ENCODE data around the gene ANXA6.
A peak's percentile ranks its signal among the peaks of the same experiment; 100 is the strongest.

Gene ANXA6

DNA sequence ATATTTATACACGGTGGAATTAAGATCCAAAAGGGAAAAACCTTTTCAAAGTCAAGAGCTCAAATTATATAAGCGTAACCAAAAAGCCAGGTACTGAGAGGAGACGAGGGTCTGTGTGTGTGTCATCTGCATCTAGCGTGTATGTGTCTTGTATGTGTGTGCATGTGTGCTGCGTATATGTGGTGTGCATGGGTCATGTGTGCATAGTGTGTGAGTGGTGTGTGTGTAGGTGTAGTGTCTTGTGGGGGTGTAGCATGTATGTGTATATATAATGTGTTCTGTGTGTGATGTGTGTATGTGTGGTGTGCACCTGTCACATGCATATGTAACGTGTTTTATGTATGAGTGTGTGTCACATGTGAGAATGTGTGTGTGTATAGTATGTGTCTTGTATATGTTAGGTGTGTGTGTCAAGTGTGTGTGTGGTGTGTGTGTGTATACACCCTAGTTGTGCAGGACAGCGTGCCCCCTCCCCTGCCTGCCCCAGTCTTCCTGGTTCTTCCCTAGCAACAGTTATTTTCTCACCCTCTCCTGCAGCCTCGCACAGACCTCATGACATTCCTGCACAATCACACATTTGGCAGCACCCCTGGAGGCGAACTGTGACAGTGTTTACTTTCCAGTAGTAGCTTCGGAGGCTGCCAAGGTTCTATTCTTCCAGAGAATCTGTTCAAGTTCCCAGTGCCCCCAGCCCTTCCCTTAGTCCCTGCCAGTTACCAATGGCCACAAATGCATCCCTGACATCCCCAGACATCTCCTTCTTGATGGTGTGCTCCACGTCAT is 49.6 kb downstream of the ANXA6 start:
- TF ChIP-seq, protein P1, sequence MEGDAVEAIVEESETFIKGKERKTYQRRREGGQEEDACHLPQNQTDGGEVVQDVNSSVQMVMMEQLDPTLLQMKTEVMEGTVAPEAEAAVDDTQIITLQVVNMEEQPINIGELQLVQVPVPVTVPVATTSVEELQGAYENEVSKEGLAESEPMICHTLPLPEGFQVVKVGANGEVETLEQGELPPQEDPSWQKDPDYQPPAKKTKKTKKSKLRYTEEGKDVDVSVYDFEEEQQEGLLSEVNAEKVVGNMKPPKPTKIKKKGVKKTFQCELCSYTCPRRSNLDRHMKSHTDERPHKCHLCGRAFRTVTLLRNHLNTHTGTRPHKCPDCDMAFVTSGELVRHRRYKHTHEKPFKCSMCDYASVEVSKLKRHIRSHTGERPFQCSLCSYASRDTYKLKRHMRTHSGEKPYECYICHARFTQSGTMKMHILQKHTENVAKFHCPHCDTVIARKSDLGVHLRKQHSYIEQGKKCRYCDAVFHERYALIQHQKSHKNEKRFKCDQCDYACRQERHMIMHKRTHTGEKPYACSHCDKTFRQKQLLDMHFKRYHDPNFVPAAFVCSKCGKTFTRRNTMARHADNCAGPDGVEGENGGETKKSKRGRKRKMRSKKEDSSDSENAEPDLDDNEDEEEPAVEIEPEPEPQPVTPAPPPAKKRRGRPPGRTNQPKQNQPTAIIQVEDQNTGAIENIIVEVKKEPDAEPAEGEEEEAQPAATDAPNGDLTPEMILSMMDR (IDR thresholded peaks at IDR 0.05): no peak
- Mint-ChIP-seq H3K27ac (peak overlapping the region; percentile 1), H3K36me3 (ENCODE audit: low read depth) (peaks cover 40% of the 10 kb centered on the region), H3K27me3 (ENCODE audit: low read depth, poor library complexity) (no peaks in the 10 kb centered on the region), H3K9me3 (no peaks in the 10 kb centered on the region), H3K4me1 (no peaks in the 10 kb centered on the region), H3K4me3 (no peak overlapping the region)
- no peak for DNase-seq

DNA sequence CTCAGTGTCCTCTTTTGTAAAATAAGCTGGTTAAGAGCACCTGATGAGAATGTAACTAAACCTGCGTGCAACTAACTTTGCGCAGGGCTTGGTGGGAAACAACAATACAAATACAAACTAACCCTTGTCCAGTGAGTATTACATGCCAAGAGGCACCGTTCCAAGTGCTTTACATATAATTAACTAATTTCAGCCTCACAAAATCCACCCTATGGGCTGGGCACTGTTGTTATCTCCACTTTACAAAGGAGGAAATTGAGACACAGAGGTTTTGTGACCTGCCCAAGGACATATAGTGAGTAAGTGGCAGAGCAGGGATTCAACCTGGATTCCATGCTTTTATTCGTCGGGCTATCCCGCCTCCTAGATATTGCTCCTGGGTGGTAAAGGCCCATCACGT is 50.5 kb downstream of the ANXA6 start:
- Mint-ChIP-seq H3K36me3 (ENCODE audit: low read depth) (peaks cover 37% of the 10 kb centered on the region), H3K4me3 (no peak overlapping the region), H3K27me3 (ENCODE audit: low read depth, poor library complexity) (no peaks in the 10 kb centered on the region), H3K4me1 (peaks cover 1% of the 10 kb centered on the region), H3K27ac (no peak overlapping the region), H3K9me3 (no peaks in the 10 kb centered on the region)
- no peak for DNase-seq
- TF ChIP-seq, protein P1 (IDR thresholded peaks at IDR 0.05): no peak

DNA sequence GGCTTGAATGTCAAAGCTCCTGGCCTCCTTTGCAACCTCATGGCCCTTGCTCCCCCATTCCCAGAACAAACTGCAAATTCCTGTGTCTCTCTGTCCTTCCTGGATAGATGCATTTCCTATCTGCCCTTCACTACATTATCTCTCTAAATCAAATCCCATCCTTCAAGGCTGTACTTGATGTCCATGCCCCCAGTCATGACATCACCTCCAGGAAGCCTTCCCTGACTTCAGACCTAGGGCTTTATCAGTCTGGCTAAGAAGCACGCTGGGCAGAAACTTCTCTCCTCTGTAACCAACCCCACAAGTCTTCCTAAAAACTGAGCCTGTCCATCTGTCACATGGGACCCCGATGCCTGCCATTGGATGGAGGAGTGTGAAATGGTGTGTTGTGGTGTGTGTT is 51.1 kb downstream of the ANXA6 start:
- Mint-ChIP-seq H3K4me1 (peaks cover 7% of the 10 kb centered on the region), H3K9me3 (no peaks in the 10 kb centered on the region), H3K36me3 (ENCODE audit: low read depth) (peaks cover 43% of the 10 kb centered on the region), H3K27me3 (ENCODE audit: low read depth, poor library complexity) (no peaks in the 10 kb centered on the region), H3K4me3 (no peak overlapping the region), H3K27ac (no peak overlapping the region)
- no peak for DNase-seq
- TF ChIP-seq, protein P1 (IDR thresholded peaks at IDR 0.05): no peak

DNA sequence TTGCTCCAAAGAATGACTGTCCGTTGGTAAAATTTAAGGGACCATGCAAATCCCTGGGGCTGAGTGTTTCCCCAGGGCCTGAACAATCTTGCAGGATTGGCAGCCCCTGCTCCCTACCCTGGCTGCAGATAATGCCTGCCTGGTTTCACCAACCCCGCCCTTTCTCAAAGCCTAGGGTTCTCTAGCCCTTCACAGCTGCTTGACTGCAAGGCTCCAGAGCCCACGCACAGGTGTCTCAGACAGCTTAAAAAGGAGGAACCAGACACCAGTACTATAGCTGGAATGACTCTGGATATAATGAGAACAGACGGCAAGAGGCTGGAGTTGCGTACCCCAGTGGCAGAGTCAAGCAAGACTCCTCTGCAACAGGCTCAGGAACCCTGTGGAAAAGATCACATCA is 51.5 kb downstream of the ANXA6 start:
- Mint-ChIP-seq H3K27me3 (ENCODE audit: low read depth, poor library complexity) (no peaks in the 10 kb centered on the region), H3K27ac (no peak overlapping the region), H3K9me3 (no peaks in the 10 kb centered on the region), H3K4me3 (no peak overlapping the region), H3K4me1 (peaks cover 11% of the 10 kb centered on the region), H3K36me3 (ENCODE audit: low read depth) (peaks cover 44% of the 10 kb centered on the region)
- TF ChIP-seq, protein P1 (IDR thresholded peaks at IDR 0.05): no peak
- DNase-seq: no peak

DNA sequence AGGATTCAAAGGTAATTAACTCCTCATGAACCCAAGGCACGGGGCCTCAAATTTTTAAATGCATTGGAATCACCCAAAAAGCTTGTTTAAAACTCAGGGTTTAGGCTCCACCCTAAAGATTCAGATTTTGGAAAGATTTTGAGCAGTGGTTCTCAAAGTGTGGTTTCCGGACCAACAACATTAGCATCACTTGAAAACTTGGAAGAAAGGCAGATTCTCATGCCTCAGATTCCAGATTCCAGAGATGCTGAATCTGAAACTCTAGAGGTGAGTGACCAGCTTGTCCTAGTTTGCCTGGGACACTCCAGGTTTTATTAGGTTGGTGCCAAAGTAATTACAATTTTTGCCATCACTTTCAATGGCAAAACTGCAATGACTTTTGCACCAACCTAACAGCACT is 52.0 kb downstream of the ANXA6 start:
- peaks cover 16% of the 10 kb centered on the region for H3K4me1 Mint-ChIP-seq
- H3K27me3 Mint-ChIP-seq (ENCODE audit: low read depth, poor library complexity): no peaks in the 10 kb centered on the region
- H3K36me3 Mint-ChIP-seq (ENCODE audit: low read depth): peaks cover 44% of the 10 kb centered on the region
- TF ChIP-seq, protein P1 (IDR thresholded peaks at IDR 0.05): no peak
- no peak for DNase-seq
- no peak overlapping the region for H3K4me3 Mint-ChIP-seq
- no peak overlapping the region for H3K27ac Mint-ChIP-seq
- H3K9me3 Mint-ChIP-seq: no peaks in the 10 kb centered on the region

DNA sequence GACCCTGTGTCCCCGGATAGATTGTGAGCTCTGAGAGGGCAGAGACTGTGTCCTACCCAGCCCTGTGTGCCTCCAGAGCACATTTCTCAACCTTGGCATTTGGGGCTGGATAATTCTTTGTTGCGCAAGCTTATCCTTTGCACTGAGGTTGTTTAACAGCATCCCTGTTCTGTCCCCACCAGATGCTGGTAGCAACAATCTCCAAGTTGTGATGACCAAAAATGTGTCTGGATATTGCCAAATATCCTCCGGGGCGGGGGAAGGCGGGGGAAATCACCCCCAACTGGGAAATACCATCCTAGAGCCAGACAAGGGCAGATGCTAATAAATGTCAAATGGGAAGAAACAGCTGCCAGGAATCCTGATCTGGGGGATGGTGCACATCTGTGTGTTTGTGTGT is 52.8 kb downstream of the ANXA6 start:
- H3K4me3 Mint-ChIP-seq: no peak overlapping the region
- TF ChIP-seq, protein P1 (IDR thresholded peaks at IDR 0.05): no peak
- H3K9me3 Mint-ChIP-seq: no peaks in the 10 kb centered on the region
- DNase-seq: no peak
- H3K4me1 Mint-ChIP-seq: peaks cover 24% of the 10 kb centered on the region
- H3K36me3 Mint-ChIP-seq (ENCODE audit: low read depth): peaks cover 40% of the 10 kb centered on the region
- no peak overlapping the region for H3K27ac Mint-ChIP-seq
- no peaks in the 10 kb centered on the region for H3K27me3 Mint-ChIP-seq (ENCODE audit: low read depth, poor library complexity)
